Neural cell (in vitro differentiated cells): ENCODE measurements around the gene TBC1D3B.

Source experiments
- CTCF ChIP-seq: fragments of 450-650 bp; IDR thresholded peaks from 2 replicates; pipeline ENCODE4 v1.5.1; 2014; ENCODE audit warnings: antibody characterized with exemption, mild to moderate bottlenecking, moderate library complexity; ENCODE audit not compliant: poor library complexity, severe bottlenecking
- REST ChIP-seq: IDR thresholded peaks from 2 replicates; pipeline ENCODE4 v1.6.1; 2012; ENCODE audit warnings: borderline replicate concordance

GRCh38 chr17:36183001-36183971, 6.8 kb upstream of the TBC1D3B start:
- TF ChIP-seq CTCF (no peak), REST (no peak)
